HG03196 (cell line): Measurements from ENCODE around the gene CNOT2.
A peak's percentile ranks its signal among the peaks of the same experiment; 100 is the strongest.
"Not testable (repeated sequence)": the region's sequence is repeated elsewhere in the genome, so short reads cannot be mapped to it uniquely, and the experiment has no call there.

ENCODE experiments used
- ATAC-seq: cut with Tn5 transposase; IDR thresholded peaks from one replicate; pipeline ENCODE4 v1.9.1; 2021; ENCODE audit not compliant: unreplicated experiment

Gene CNOT2

DNA sequence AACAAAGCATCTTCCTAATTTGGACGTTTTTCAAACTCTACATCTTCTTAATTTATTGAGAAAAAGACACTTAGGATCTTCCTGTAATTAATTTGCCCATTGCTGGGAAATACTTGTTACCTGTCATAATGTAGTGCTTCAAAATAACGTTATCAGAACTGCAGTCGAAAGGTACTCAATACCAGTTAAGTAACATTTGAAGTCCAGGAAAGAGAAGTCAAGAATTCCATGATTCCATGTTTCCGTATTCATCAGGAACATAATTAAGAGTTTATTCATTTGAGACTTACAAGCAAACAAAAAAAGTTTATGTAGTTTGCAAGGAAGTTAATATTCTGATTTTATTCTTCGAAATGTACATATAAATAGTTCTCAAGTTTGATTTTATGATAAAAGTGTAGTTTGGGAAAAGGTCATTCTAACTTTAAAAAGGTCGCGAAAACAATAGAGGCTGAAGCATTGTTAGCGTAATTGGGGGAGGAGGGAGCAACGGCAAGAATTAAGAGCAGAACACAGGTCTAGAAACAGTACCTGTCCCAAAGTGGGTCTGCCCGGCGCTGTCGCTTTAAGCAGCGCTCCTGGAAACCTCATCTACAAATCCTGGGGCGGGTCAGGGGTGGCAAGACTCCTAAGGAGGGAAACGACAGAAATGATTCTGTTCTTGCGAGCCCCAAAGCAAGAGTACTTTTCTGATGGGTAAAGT, 121.6 kb downstream of the CNOT2 start:
- no peak for ATAC-seq

- no peak for ATAC-seq
These were observed 122.1 kb downstream of the CNOT2 start for GRCh38 chr12:70365398-70365647.

GRCh38 chr12:70365648-70366518, 122.7 kb downstream of the CNOT2 start, which contains the start of gene KCNMB4:
TSS of gene KCNMB4 (plus strand) at chr12:70366290. CDS start at chr12:70366735, 445 bp downstream.
- ATAC-seq, result peak; percentile 90

DNA sequence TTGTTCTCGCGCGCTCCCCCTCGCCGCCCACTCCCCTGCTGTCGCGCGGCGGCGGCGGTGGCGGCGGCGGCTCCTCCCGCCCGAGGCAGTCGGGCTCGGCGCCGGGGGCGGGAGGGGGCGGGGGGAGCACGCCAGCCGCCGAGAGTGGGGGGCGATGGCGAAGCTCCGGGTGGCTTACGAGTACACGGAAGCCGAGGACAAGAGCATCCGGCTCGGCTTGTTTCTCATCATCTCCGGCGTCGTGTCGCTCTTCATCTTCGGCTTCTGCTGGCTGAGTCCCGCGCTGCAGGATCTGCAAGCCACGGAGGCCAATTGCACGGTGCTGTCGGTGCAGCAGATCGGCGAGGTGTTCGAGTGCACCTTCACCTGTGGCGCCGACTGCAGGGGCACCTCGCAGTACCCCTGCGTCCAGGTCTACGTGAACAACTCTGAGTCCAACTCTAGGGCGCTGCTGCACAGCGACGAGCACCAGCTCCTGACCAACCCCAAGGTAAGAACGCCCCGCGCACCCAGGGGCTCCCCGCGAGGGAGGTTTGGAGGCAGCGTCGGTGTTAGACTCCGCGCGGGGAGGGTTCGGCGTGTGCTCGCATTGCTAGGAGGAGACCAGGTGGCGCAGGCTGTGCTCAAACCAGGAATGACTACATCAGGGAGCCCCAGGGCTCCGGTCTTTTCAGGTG, 123.5 kb downstream of the CNOT2 start:
- peak; percentile 37 for ATAC-seq

- ATAC-seq, result no peak
These were observed 124.3 kb downstream of the CNOT2 start for GRCh38 chr12:70367258-70368141.

GRCh38 chr12:70372881-70373280, 129.6 kb downstream of the CNOT2 start:
- ATAC-seq, result no peak

DNA sequence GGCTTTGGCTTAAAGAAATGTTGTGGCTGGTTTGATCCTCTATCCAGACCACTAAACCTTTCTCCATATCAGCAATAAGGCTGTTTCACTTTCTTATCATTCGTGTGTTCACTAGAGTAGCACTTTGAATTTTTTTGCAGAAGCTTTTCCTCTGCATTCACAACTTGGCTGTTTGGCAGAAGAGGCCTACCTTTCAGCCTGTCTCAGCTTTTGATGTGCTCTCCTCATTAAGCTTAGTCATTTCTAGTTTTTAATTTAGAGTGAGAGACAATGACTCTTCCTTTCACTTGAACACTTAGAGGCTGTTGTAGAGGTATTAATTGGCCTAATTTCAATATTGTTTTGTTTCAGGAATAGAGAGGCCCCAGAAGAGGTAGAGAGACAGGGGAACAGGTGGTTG, 136.6 kb downstream of the CNOT2 start:
- ATAC-seq, result no peak

- no peak for ATAC-seq
These were observed 140.3 kb downstream of the CNOT2 start for GRCh38 chr12:70383484-70383883.

DNA sequence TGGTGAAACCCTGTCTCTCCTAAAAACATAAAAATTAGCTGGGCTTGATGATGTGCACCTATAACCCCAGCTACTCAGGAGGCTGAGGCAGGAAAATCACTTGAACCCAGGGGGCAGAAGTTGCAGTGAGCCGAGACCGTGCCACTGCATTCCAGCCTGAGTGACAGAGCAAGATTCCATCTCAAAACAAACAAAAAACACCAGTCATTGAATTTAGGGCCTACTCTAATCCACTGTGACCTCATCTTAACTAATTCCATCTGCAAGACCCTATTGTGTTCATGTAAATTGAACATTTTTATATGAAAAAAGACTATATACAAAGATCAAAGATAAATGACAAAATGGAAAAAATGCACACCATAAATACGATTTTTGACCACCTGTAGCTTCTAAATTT, 140.7 kb downstream of the CNOT2 start:
- no peak for ATAC-seq

DNA sequence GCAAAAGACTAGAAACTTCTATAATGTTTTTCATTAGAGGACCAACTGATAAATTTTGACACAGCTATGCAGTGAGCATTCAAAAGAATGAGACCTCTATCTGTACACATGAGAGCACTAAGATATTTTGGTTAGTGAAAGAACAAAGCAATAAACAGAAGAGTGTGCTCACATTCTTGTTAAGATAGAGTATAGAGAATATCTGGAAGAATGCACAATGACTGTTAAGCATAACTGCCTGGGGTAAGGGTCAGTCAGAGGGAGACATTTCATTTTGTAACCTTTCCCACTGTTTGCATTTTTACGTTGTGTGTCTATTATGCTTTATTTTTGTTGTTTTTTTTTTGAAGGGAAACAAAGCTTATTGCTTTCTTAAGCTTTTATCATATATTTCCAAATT, 143.5 kb downstream of the CNOT2 start:
- ATAC-seq, result no peak

DNA sequence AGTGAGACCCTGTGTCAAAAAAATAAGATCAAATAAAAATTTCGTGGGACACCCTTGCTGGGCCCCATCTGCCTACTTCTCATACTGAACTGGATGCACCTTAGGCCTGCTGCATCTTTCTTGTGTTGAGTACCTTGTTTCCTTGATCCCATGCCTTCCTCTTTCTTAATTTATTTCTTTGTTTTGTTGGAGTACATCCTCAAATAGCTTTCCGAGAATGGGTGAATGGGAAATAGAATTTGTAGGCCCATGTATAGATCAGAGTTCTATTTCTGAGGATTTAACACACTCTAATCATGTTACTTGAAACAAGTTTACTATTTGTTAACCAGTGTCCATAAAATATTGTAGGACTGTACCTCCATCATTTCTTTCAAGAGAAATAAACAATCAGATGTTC, 146.4 kb downstream of the CNOT2 start:
- ATAC-seq, result no peak

DNA sequence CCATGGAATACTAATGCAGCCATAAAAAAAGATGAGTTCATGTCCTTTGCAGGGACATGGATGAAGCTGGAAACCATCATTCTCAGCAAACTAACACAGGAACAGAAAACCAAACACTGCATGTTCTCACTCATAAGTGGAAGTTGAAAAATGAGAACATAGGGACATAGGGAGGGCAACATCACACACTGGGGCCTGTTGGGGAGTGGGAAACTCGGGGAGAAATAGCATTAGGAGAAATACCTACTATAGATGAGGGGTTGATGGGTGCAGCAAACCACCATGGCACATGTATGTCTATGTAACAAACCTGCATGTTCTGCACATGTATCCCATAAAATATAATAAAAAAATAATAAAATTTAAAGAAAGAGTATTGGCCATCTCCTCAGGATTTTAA, 149.4 kb downstream of the CNOT2 start:
- ATAC-seq, result not testable (repeated sequence)

GRCh38 chr12:70393787-70394499, 150.7 kb downstream of the CNOT2 start:
- ATAC-seq, result no peak

DNA sequence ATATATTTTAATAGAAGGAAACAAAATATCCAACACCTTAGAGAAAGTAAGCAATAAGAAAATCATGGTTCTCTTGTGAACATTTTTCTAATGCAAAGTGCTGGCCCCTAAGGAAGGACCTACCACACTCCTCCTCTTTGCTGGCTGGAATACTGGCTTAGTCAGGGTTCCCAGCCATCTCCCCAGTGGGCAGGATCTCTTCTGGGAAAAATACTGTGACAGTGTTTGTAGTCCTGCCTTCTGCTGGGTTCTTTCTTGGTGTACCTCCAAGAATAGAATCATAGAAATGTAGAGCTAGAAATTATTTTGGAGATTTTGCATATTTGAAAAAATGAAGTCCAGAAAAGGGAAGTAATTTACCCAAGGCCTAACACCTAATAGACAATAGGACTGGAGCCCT, 154.8 kb downstream of the CNOT2 start:
- ATAC-seq, result no peak

DNA sequence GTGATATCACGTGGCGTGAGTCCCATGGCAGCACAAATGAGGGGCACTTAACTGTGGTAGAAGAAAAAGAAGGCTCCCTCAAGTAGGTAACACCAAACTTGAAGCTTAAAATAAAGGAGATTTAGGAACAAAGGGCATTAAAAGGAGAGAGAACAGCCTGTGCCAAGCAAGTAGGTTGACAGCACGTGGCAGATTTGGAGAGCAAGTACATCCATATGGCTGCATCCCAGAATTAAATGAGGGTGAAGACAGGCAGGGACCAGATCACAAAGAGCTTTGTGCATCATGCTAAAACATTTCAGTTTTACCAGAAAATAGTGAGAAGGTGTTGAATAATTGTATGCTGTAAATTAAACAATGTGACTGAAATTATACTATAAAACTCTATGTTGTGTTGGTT, 155.6 kb downstream of the CNOT2 start:
- ATAC-seq, result no peak

- no peak for ATAC-seq
These were observed 156.1 kb downstream of the CNOT2 start for GRCh38 chr12:70399311-70399710.

DNA sequence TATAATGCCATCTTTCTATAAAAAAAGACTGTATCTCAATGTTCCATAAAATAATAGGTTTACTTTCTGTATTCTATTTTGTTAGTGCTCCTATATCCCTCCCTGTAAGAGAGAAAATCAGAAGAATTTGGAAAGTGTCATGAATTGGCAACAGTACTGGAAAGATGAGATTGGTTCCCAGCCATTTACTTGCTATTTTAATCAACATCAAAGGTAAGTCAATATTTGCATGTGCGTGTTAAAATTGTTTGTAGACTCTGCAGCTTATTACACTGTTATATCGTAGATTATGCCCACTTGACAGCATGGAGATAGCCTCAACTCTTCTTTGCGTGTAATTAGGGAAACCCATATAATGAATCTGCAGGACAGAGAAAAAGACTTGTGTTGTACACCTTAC, 156.9 kb downstream of the CNOT2 start:
- ATAC-seq, result no peak

DNA sequence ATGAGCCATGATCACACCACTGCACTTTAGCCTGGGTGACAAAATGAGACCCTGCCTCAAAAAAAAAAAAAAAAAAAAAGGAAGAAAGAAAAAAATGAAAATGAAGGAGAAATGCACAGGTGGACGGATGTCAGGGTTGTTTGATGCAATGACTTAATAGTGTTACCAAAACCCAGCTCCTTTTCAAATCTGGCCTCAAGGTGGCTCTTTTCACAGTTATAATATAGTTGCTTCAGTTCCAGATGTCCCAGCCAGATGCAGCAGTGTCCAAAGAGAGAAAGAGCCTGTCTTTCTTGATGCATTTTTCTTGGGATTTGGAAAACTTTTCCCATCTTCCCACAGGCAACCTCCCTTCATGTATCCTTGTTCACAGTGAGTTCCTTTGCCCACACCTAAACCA, 159.4 kb downstream of the CNOT2 start:
- ATAC-seq, result no peak

- no peak for ATAC-seq
These were observed 160.6 kb downstream of the CNOT2 start for GRCh38 chr12:70403826-70404225.
